Measurements from ENCODE around the gene RBM4B. TPM values are rescaled to one million over a fixed set of nuclear protein-coding genes. Genes with fewer than 3 reads are reported as not detected.

RBM4B gene
- total RNA-seq, 1 donor from 2014 or later, result 22.2 TPM

Other genes with a start within 250 kb of the RBM4B start
- 30.9 and 31.9 TPM in 2 replicates for gene MRPL11, start 239.0 kb downstream of the RBM4B start, total RNA-seq
- gene PELI3, start 211.0 kb downstream of the RBM4B start, total RNA-seq, result 3.3 and 4.4 TPM in 2 replicates
- 46.4 and 48.4 TPM in 2 replicates for gene DPP3, start 197.5 kb downstream of the RBM4B start, total RNA-seq
- 12.1 and 12.9 TPM in 2 replicates for gene BBS1, start 167.3 kb downstream of the RBM4B start, total RNA-seq
- 12.0 and 20.8 TPM in 2 replicates for gene ZDHHC24, start 131.8 kb downstream of the RBM4B start, total RNA-seq
- gene ACTN3, start 131.0 kb downstream of the RBM4B start, total RNA-seq, result under 0.01 TPM in 1 of 2 replicates, not detected in the other
- 18.5 and 49.6 TPM in 2 replicates for gene CTSF, start 109.3 kb downstream of the RBM4B start, total RNA-seq
- under 0.01 and 0.20 TPM in 2 replicates for gene CCDC87, start 84.8 kb downstream of the RBM4B start, total RNA-seq
- 21.2 and 25.5 TPM in 2 replicates for gene CCS, start 84.7 kb downstream of the RBM4B start, total RNA-seq
- gene RBM14, start 61.3 kb downstream of the RBM4B start, total RNA-seq, result 12.9 and 15.1 TPM in 2 replicates
- 105 and 106 TPM in 2 replicates for gene RBM4, start 39.2 kb downstream of the RBM4B start, total RNA-seq
- gene SPTBN2, start 51.3 kb upstream of the RBM4B start, total RNA-seq, result 17.9 and 20.0 TPM in 2 replicates
- gene RCE1, start 165.6 kb upstream of the RBM4B start, total RNA-seq, result 12.9 and 19.4 TPM in 2 replicates
- gene LRFN4, start 179.2 kb upstream of the RBM4B start, total RNA-seq, result 11.8 and 14.3 TPM in 2 replicates